ENCODE measurements around the gene HSPBAP1.
"Not testable (repeated sequence)": the region's sequence is repeated elsewhere in the genome, so short reads cannot be mapped to it uniquely, and the experiment has no call there.

Gene HSPBAP1

GRCh38 chr3:122758877-122759560, 34.6 kb downstream of the HSPBAP1 start:
- Histone ChIP-seq H3K9ac (ENCODE audit: low read length) (no peak overlapping the region), H4K20me1 (ENCODE audit: insufficient read depth, low read length) (no peaks in the 10 kb centered on the region), H3K79me2 (ENCODE audit: low read length) (no peaks in the 10 kb centered on the region), H3K9me3 (replicated peaks; ENCODE audit: insufficient read depth, low read length) (no peaks in the 10 kb centered on the region), H3K36me3 (replicated peaks; ENCODE audit: insufficient read depth, low read length) (no peaks in the 10 kb centered on the region), H3K9me2 (replicated peaks; ENCODE audit: insufficient read depth, low read length) (no peaks in the 10 kb centered on the region), H3K4me2 (ENCODE audit: low read depth, low read length) (peak overlapping the region; percentile 26; the same call in 1 of the 2 replicates), H3K4me3 (ENCODE audit: low read length) (no peak overlapping the region), H3K27me3 (replicated peaks; ENCODE audit: insufficient read depth, low read length) (no peaks in the 10 kb centered on the region), H3F3A (ENCODE audit: insufficient read depth, low read length) (no peaks in the 10 kb centered on the region), H2AFZ (ENCODE audit: low read length) (peak overlapping the region; percentile 16; the same call in 1 of the 2 replicates), H3K4me1 (ENCODE audit: low read length) (peaks cover 15% of the 10 kb centered on the region; the same call in 1 of the 2 replicates), H3K27ac (ENCODE audit: low read length) (peak overlapping the region; percentile 62; the same call in 1 of the 2 replicates)
- peak; percentile 70 for DNase-seq
- TF ChIP-seq EZH2 (optimal IDR thresholded peaks at IDR 0.05; ENCODE audit: low read depth, low read length) (no peak), CTCF (IDR thresholded peaks at IDR 0.05; ENCODE audit: low read length) (no peak), EZH2phosphoT487 (IDR thresholded peaks at IDR 0.05; ENCODE audit: low read length) (no peak)

GRCh38 chr3:122755491-122755890, 38.1 kb downstream of the HSPBAP1 start:
- TF ChIP-seq EZH2 (optimal IDR thresholded peaks at IDR 0.05; ENCODE audit: low read depth, low read length): no peak
- TF ChIP-seq EZH2phosphoT487 (IDR thresholded peaks at IDR 0.05; ENCODE audit: low read length): no peak
- Histone ChIP-seq H3K4me3 (ENCODE audit: low read length) (no peak overlapping the region), H3K9ac (ENCODE audit: low read length) (no peak overlapping the region), H3K4me2 (ENCODE audit: low read depth, low read length) (no peak overlapping the region), H3K27me3 (replicated peaks; ENCODE audit: insufficient read depth, low read length) (no peaks in the 10 kb centered on the region), H3K9me2 (replicated peaks; ENCODE audit: insufficient read depth, low read length) (no peaks in the 10 kb centered on the region), H3K4me1 (ENCODE audit: low read length) (peaks cover 15% of the 10 kb centered on the region; the same call in 1 of the 2 replicates), H4K20me1 (ENCODE audit: insufficient read depth, low read length) (no peaks in the 10 kb centered on the region), H3K27ac (ENCODE audit: low read length) (no peak overlapping the region), H3F3A (ENCODE audit: insufficient read depth, low read length) (no peaks in the 10 kb centered on the region), H2AFZ (ENCODE audit: low read length) (no peak overlapping the region), H3K9me3 (replicated peaks; ENCODE audit: insufficient read depth, low read length) (no peaks in the 10 kb centered on the region), H3K79me2 (ENCODE audit: low read length) (no peaks in the 10 kb centered on the region), H3K36me3 (replicated peaks; ENCODE audit: insufficient read depth, low read length) (no peaks in the 10 kb centered on the region)
- DNase-seq: no peak

- no peaks in the 10 kb centered on the region for H3K9me3 ChIP-seq (replicated peaks; ENCODE audit: insufficient read depth, low read length)
- no peaks in the 10 kb centered on the region for H3K79me2 ChIP-seq (ENCODE audit: low read length)
- H3K9me2 ChIP-seq (replicated peaks; ENCODE audit: insufficient read depth, low read length): no peaks in the 10 kb centered on the region
- DNase-seq: peak; percentile 59
- H3F3A ChIP-seq (ENCODE audit: insufficient read depth, low read length): no peaks in the 10 kb centered on the region
- no peaks in the 10 kb centered on the region for H3K36me3 ChIP-seq (replicated peaks; ENCODE audit: insufficient read depth, low read length)
- no peaks in the 10 kb centered on the region for H3K27me3 ChIP-seq (replicated peaks; ENCODE audit: insufficient read depth, low read length)
- peaks cover 11% of the 10 kb centered on the region; the same call in 1 of the 2 replicates for H3K4me1 ChIP-seq (ENCODE audit: low read length)
- no peak overlapping the region for H3K4me2 ChIP-seq (ENCODE audit: low read depth, low read length)
- H2AFZ ChIP-seq (ENCODE audit: low read length): no peak overlapping the region
- TF ChIP-seq CTCF (IDR thresholded peaks at IDR 0.05; ENCODE audit: low read length) (peak; percentile 94), EZH2phosphoT487 (IDR thresholded peaks at IDR 0.05; ENCODE audit: low read length) (no peak), EZH2 (optimal IDR thresholded peaks at IDR 0.05; ENCODE audit: low read depth, low read length) (no peak)
- H4K20me1 ChIP-seq (ENCODE audit: insufficient read depth, low read length): no peaks in the 10 kb centered on the region
- H3K9ac ChIP-seq (ENCODE audit: low read length): no peak overlapping the region
- H3K4me3 ChIP-seq (ENCODE audit: low read length): no peak overlapping the region
- H3K27ac ChIP-seq (ENCODE audit: low read length): no peak overlapping the region
Observed at GRCh38 chr3:122754929-122755328, 38.7 kb downstream of the HSPBAP1 start.

GRCh38 chr3:122748347-122748746, 45.3 kb downstream of the HSPBAP1 start:
- Histone ChIP-seq H3K4me1 (ENCODE audit: low read length) (no peaks in the 10 kb centered on the region), H3K9me2 (replicated peaks; ENCODE audit: insufficient read depth, low read length) (no peaks in the 10 kb centered on the region), H3K9ac (ENCODE audit: low read length) (no peak overlapping the region), H3K9me3 (replicated peaks; ENCODE audit: insufficient read depth, low read length) (no peaks in the 10 kb centered on the region), H3K4me3 (ENCODE audit: low read length) (no peak overlapping the region), H2AFZ (ENCODE audit: low read length) (no peak overlapping the region), H3K79me2 (ENCODE audit: low read length) (no peaks in the 10 kb centered on the region), H3K4me2 (ENCODE audit: low read depth, low read length) (no peak overlapping the region), H3K36me3 (replicated peaks; ENCODE audit: insufficient read depth, low read length) (no peaks in the 10 kb centered on the region), H3K27me3 (replicated peaks; ENCODE audit: insufficient read depth, low read length) (no peaks in the 10 kb centered on the region), H3F3A (ENCODE audit: insufficient read depth, low read length) (no peaks in the 10 kb centered on the region), H4K20me1 (ENCODE audit: insufficient read depth, low read length) (no peaks in the 10 kb centered on the region), H3K27ac (ENCODE audit: low read length) (no peak overlapping the region)
- no peak for TF ChIP-seq EZH2phosphoT487 (IDR thresholded peaks at IDR 0.05; ENCODE audit: low read length)
- TF ChIP-seq EZH2 (optimal IDR thresholded peaks at IDR 0.05; ENCODE audit: low read depth, low read length): no peak
- TF ChIP-seq CTCF (IDR thresholded peaks at IDR 0.05; ENCODE audit: low read length): no peak
- no peak for DNase-seq

- not testable (repeated sequence) for H3F3A ChIP-seq (ENCODE audit: insufficient read depth, low read length); DNase-seq; H3K4me1 ChIP-seq (ENCODE audit: low read length); H2AFZ ChIP-seq (ENCODE audit: low read length); H4K20me1 ChIP-seq (ENCODE audit: insufficient read depth, low read length); H3K27me3 ChIP-seq (replicated peaks; ENCODE audit: insufficient read depth, low read length); H3K4me3 ChIP-seq (ENCODE audit: low read length); H3K27ac ChIP-seq (ENCODE audit: low read length); H3K9ac ChIP-seq (ENCODE audit: low read length); H3K9me2 ChIP-seq (replicated peaks; ENCODE audit: insufficient read depth, low read length); H3K4me2 ChIP-seq (ENCODE audit: low read depth, low read length); H3K9me3 ChIP-seq (replicated peaks; ENCODE audit: insufficient read depth, low read length); H3K36me3 ChIP-seq (replicated peaks; ENCODE audit: insufficient read depth, low read length); H3K79me2 ChIP-seq (ENCODE audit: low read length)
Observed at GRCh38 chr3:122747295-122747694, 46.3 kb downstream of the HSPBAP1 start.

All from MM.1S (cell line).